Sigmoid colon (tissue), 4 donors: ENCODE data around the gene TRABD2B.

Source experiments
- POLR2A ChIP-seq, 2 donors: fragments of 450-650 bp; IDR thresholded peaks; one replicate each; pipeline ENCODE4 v1.6.1; 2016; ENCODE audit warnings: antibody characterized with exemption in 2 of 2, mild to moderate bottlenecking in 2 of 2, moderate library complexity in 2 of 2
- POLR2AphosphoS5 ChIP-seq, 4 donors: sonication (generic); formaldehyde crosslinking; IDR thresholded peaks; one replicate each; pipeline ENCODE4 v1.6.1; 2017; ENCODE audit warnings: antibody characterized with exemption in 4 of 4

DNA sequence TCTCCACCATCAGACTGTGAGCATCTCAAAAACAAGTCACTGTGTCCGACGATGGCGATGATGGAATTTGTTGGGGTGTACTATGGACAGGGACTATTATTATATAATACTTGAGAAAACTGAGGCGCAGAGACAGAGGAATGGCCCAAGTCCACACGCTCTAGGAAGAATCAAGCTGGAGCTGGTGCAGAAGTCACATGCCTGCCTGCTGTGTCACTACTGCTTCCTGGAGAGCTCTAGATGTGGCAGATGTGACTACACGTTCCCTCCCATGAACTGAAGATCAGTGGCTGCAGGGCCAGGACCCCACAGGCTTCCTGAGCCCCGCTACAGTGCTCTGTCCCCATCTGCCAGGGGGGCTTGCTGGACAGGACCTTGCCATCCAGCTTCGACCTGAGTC is 56.9 kb downstream of the TRABD2B start:
- TF ChIP-seq POLR2A (IDR thresholded peaks at IDR 0.05), result no peak
- no peak for TF ChIP-seq POLR2AphosphoS5 (IDR thresholded peaks at IDR 0.05)
